Urothelium cell line (cell line): ENCODE measurements around the gene ZBTB34.

Source experiments
- DNase-seq: peaks from one replicate; pipeline ENCODE4 v3.0.0; 2011; ENCODE audit warnings: low spot score, mixed read lengths
- FAIRE-seq: peaks from 2 replicates; lab custom pipeline; 2011; peaks lifted over from hg19 to GRCh38; lab: Jason Lieb, UNC

Gene ZBTB34

GRCh38 chr9:126842977-126843799, 17.3 kb upstream of the ZBTB34 start:
- no peak for DNase-seq
- FAIRE-seq, result no peak

- no peak for FAIRE-seq
- DNase-seq, result peak; percentile 73
Observed at GRCh38 chr9:126844085-126844484, 16.4 kb upstream of the ZBTB34 start.

- FAIRE-seq (no peak), DNase-seq (no peak)
Observed at GRCh38 chr9:126847051-126847450, 13.4 kb upstream of the ZBTB34 start.

GRCh38 chr9:126849591-126850225, 10.7 kb upstream of the ZBTB34 start:
- DNase-seq (no peak), FAIRE-seq (no peak)

- FAIRE-seq, result no peak
- DNase-seq, result no peak
Observed at GRCh38 chr9:126851286-126851880, 9.1 kb upstream of the ZBTB34 start.

GRCh38 chr9:126852086-126852688, 8.3 kb upstream of the ZBTB34 start:
- FAIRE-seq, result no peak

GRCh38 chr9:126853667-126854066, 6.8 kb upstream of the ZBTB34 start:
- no peak for FAIRE-seq

More at GRCh38 chr9:126852086-126852688, 8.3 kb upstream of the ZBTB34 start:
- no peak for DNase-seq

GRCh38 chr9:126854734-126855133, 5.7 kb upstream of the ZBTB34 start:
- no peak for FAIRE-seq
- DNase-seq, result no peak

More at GRCh38 chr9:126853667-126854066, 6.8 kb upstream of the ZBTB34 start:
- peak; percentile 40 for DNase-seq

GRCh38 chr9:126856326-126856877, 4.0 kb upstream of the ZBTB34 start:
- DNase-seq (no peak), FAIRE-seq (no peak)

- DNase-seq, result no peak
Observed at GRCh38 chr9:126857261-126857960, 3.0 kb upstream of the ZBTB34 start.

GRCh38 chr9:126859111-126859510, 1.3 kb upstream of the ZBTB34 start:
- FAIRE-seq (no peak), DNase-seq (no peak)

More at GRCh38 chr9:126857261-126857960, 3.0 kb upstream of the ZBTB34 start:
- no peak for FAIRE-seq

- FAIRE-seq, result no peak
- peak; percentile 21 for DNase-seq
Observed at GRCh38 chr9:126860757-126861466, 473 bp downstream of the ZBTB34 start.

- DNase-seq (no peak), FAIRE-seq (no peak)
Observed at GRCh38 chr9:126861707-126862103, 1.3 kb downstream of the ZBTB34 start.

GRCh38 chr9:126862104-126862761, 1.8 kb downstream of the ZBTB34 start:
- FAIRE-seq, result no peak
- no peak for DNase-seq

- DNase-seq (no peak), FAIRE-seq (no peak)
Observed at GRCh38 chr9:126864771-126865170, 4.3 kb downstream of the ZBTB34 start.

- no peak for FAIRE-seq
Observed at GRCh38 chr9:126869368-126869767, 8.9 kb downstream of the ZBTB34 start.

GRCh38 chr9:126872516-126872915, 12.1 kb downstream of the ZBTB34 start:
- no peak for FAIRE-seq
- DNase-seq, result no peak

More at GRCh38 chr9:126869368-126869767, 8.9 kb downstream of the ZBTB34 start:
- no peak for DNase-seq

- DNase-seq, result no peak
- no peak for FAIRE-seq
Observed at GRCh38 chr9:126874546-126875314, 14.3 kb downstream of the ZBTB34 start.
